ENCODE data around the gene CD22. TPM values are rescaled to one million over a fixed set of nuclear protein-coding genes. Genes with fewer than 3 reads are reported as not detected.

The CD22 gene
- total and polyA plus RNA-seq, 3 donors from 2014 or later = 10.1 to 15.0 (median 15.0) TPM

- TF ChIP-seq POLR2A (IDR thresholded peaks at IDR 0.05) = no peak
- TF ChIP-seq, protein P1, sequence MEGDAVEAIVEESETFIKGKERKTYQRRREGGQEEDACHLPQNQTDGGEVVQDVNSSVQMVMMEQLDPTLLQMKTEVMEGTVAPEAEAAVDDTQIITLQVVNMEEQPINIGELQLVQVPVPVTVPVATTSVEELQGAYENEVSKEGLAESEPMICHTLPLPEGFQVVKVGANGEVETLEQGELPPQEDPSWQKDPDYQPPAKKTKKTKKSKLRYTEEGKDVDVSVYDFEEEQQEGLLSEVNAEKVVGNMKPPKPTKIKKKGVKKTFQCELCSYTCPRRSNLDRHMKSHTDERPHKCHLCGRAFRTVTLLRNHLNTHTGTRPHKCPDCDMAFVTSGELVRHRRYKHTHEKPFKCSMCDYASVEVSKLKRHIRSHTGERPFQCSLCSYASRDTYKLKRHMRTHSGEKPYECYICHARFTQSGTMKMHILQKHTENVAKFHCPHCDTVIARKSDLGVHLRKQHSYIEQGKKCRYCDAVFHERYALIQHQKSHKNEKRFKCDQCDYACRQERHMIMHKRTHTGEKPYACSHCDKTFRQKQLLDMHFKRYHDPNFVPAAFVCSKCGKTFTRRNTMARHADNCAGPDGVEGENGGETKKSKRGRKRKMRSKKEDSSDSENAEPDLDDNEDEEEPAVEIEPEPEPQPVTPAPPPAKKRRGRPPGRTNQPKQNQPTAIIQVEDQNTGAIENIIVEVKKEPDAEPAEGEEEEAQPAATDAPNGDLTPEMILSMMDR (IDR thresholded peaks at IDR 0.05) = no peak
- Histone ChIP-seq H3K27me3 (no peaks in the 10 kb centered on the region), H3K4me3 (no peak overlapping the region), H3K4me1 (no peaks in the 10 kb centered on the region), H3K9me3 (no peaks in the 10 kb centered on the region), H3K27ac (no peak overlapping the region), H3K36me3 (ENCODE audit: low read depth, missing control alignments) (no peaks in the 10 kb centered on the region)
- 92 to 95% methylated on average over 5 of the region's 5 CpGs for WGBS, 2 donors
- intact Hi-C loops (cut with DNase I; ENCODE audit: low total_unique reads) = no loop called here
- no peak for DNase-seq
These were observed 30.4 kb upstream of the CD22 start for GRCh38 chr19:35298561-35298972.

DNA sequence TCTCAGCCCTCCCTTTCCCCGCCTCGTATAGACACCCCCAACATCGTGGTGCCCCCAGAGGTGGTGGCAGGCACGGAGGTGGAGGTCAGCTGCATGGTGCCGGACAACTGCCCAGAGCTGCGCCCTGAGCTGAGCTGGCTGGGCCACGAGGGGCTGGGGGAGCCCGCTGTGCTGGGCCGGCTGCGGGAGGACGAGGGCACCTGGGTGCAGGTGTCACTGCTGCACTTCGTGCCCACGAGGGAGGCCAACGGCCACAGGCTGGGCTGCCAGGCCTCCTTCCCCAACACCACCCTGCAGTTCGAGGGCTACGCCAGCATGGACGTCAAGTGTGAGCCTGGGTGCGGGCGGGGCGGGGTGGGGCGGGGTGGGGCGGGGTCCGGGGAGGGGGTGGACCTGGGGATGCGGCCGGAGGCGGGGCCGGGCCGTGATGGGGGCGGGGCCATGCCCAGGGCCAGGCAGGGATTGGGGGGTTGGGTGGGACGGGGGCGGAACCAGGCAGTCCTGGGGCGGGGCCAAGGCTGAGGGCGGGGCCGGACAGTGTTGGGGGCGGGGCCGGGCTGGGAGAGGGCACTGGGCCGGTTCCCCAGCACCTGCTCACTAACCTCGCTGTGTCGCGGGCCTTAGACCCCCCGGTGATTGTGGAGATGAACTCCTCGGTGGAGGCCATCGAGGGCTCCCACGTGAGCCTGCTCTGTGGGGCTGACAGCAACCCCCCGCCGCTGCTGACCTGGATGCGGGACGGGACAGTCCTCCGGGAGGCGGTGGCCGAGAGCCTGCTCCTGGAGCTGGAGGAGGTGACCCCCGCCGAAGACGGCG lies 29.3 kb upstream of the CD22 start:
- 27 to 54% methylated on average over 6 to 33 of the region's 55 CpGs for WGBS, 2 donors
- no peaks in the 10 kb centered on the region for H3K27me3 ChIP-seq
- intact Hi-C loops (cut with DNase I; ENCODE audit: low total_unique reads) = no loop called here
- H3K4me1 ChIP-seq = no peaks in the 10 kb centered on the region
- no peaks in the 10 kb centered on the region for H3K9me3 ChIP-seq
- H3K4me3 ChIP-seq = peak overlapping the region; percentile 5 to 6
- no peaks in the 10 kb centered on the region for H3K36me3 ChIP-seq (ENCODE audit: low read depth, missing control alignments)
- no peak for TF ChIP-seq POLR2A (IDR thresholded peaks at IDR 0.05)
- TF ChIP-seq, protein P1 (IDR thresholded peaks at IDR 0.05) = no peak
- no peak overlapping the region for H3K27ac ChIP-seq
- DNase-seq = peak; percentile 70

- H3K4me3 ChIP-seq = peak overlapping the region in 1 of 2 donors; percentile 5
- no peaks in the 10 kb centered on the region for H3K9me3 ChIP-seq
- WGBS, 2 donors = 55 to 76% methylated on average over 6 to 10 of the region's 10 CpGs
- no peaks in the 10 kb centered on the region for H3K36me3 ChIP-seq (ENCODE audit: low read depth, missing control alignments)
- no peaks in the 10 kb centered on the region for H3K4me1 ChIP-seq
- TF ChIP-seq, protein P1 (IDR thresholded peaks at IDR 0.05) = no peak
- TF ChIP-seq POLR2A (IDR thresholded peaks at IDR 0.05) = no peak
- DNase-seq = no peak
- no peak overlapping the region for H3K27ac ChIP-seq
- no peaks in the 10 kb centered on the region for H3K27me3 ChIP-seq
- intact Hi-C loops (cut with DNase I; ENCODE audit: low total_unique reads) = no loop called here
These were observed 28.7 kb upstream of the CD22 start for GRCh38 chr19:35300339-35300649.

DNA sequence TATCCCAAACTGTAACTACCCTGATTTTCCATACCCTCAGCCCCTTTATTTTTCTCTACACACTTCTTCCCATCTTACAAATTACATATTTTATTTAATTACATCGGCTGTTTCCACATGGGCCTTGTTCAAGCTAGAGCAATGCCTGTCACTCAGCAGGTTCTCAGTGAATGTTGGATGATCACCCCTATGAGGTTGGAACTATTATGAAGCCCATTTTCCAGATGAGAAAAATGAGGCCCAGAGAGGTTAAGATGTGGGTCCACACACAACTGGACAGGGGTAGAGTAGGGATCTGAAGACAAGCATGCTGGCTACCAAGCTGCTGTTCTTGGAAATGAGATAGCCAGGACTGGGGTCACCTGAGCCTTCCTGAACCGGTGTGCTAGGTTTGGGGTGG lies 27.0 kb upstream of the CD22 start:
- Histone ChIP-seq H3K36me3 (ENCODE audit: low read depth, missing control alignments) (no peaks in the 10 kb centered on the region), H3K27ac (no peak overlapping the region), H3K4me3 (no peak overlapping the region), H3K4me1 (no peaks in the 10 kb centered on the region), H3K9me3 (no peaks in the 10 kb centered on the region), H3K27me3 (no peaks in the 10 kb centered on the region)
- TF ChIP-seq POLR2A (IDR thresholded peaks at IDR 0.05) = no peak
- TF ChIP-seq, protein P1 (IDR thresholded peaks at IDR 0.05) = no peak
- intact Hi-C loops (cut with DNase I; ENCODE audit: low total_unique reads) = no loop called here
- WGBS, 2 donors = 91 to 95% methylated on average over 2 of the region's 2 CpGs
- DNase-seq = no peak

- DNase-seq = no peak
- Histone ChIP-seq H3K4me3 (no peak overlapping the region), H3K4me1 (no peaks in the 10 kb centered on the region), H3K27ac (no peak overlapping the region), H3K36me3 (ENCODE audit: low read depth, missing control alignments) (no peaks in the 10 kb centered on the region), H3K27me3 (no peaks in the 10 kb centered on the region), H3K9me3 (no peaks in the 10 kb centered on the region)
- 87 to 89% methylated on average over 16 of the region's 16 CpGs for WGBS, 2 donors
- TF ChIP-seq, protein P1 (IDR thresholded peaks at IDR 0.05) = no peak
- intact Hi-C loops (cut with DNase I; ENCODE audit: low total_unique reads) = no loop called here
These were observed 26.5 kb upstream of the CD22 start for GRCh38 chr19:35302446-35302845.
